Activated naive CD4-positive, alpha-beta T cell treated with anti-CD3 and anti-CD28 coated beads, Interleukin-2, amount 50 U/mL, for 72 hours (primary cell): Measurements from ENCODE around the gene TCOF1. TPM values are rescaled to one million over a fixed set of nuclear protein-coding genes. Genes with fewer than 3 reads are reported as not detected.

Source experiments
- ATAC-seq, 2 donors: fragments of 150-1000 bp; cut with Tn5 transposase; 2 replicates each; pipeline ENCODE4 v1.10.0; 2021; ENCODE audit warnings: mild to moderate bottlenecking in 2 of 2, moderate library complexity in 2 of 2
- DNase-seq, 2 donors: peaks; one replicate each; pipeline ENCODE4 v3.0.0; 2021 to 2022; ENCODE audit warnings: low spot score in 2 of 2
- H3K27ac Mint-ChIP-seq, 2 donors: one replicate each; pipeline ENCODE4 v1.8.0; 2022; ENCODE audit warnings: mild to moderate bottlenecking in 2 of 2, mixed read lengths in 2 of 2
- H3K36me3 Mint-ChIP-seq, 2 donors: one replicate each; pipeline ENCODE4 v1.8.0; 2022; ENCODE audit warnings: mixed read lengths in 2 of 2
- H3K9me3 Mint-ChIP-seq, 2 donors: one replicate each; pipeline ENCODE4 v1.8.0; 2022; ENCODE audit warnings: mixed read lengths in 2 of 2
- total RNA-seq, 2 donors: library from RNA; stranded (reverse); gene quantifications; one replicate each; pipeline ENCODE4 v1.2.3, GENCODE V29; 2022

Gene TCOF1
- total RNA-seq, 2 donors from 2014 or later: 91.9 to 94.4 TPM

DNA sequence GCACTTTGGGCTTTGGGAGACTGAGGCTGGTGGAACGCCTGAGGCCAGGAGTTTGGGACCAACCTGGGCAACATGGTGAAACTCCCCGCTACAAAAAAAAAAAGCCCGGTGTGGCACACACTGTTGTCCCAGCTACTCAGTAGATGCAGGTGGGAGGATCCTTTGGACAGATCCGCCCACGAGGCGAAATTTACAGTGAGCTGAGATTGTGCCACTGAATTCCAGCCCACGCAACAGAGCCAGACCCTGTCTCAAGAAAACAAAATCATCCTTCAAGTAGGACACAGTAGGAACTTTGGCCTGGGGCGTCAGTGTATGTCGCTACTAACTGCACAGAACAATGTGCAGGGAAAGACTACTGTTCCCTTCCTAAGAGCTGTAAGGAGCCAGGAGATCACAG, 87.3 kb downstream of the TCOF1 start:
- no peak for DNase-seq
- ATAC-seq: no peak
- Mint-ChIP-seq H3K27ac (peak overlapping the region in 1 of 2 donors; percentile 75), H3K36me3 (peaks cover 43 to 55% of the 10 kb centered on the region in 2 donors), H3K9me3 (no peaks in the 10 kb centered on the region)

DNA sequence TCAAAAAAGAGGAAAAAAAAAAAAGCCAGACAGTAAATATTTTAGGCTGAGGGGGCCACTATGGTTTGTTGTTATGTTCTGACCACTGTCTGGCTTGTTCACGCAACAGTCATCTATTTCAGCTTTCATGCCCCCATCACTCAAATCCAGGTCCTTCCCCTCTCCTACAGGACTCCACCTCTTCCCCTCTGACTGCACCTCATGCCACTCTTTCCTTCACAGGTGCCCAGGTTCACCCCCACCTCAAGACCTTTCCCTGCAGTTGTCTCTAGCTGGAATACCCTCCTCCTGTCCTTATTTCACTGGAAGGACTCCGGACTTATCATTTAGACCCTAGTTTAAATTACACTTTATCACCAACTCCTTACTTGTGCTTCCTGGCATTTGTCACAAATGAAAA, 88.6 kb downstream of the TCOF1 start:
- Mint-ChIP-seq H3K9me3 (no peaks in the 10 kb centered on the region), H3K27ac (peak overlapping the region; percentile 82 to 100), H3K36me3 (peaks cover 43 to 55% of the 10 kb centered on the region in 2 donors)
- no peak for DNase-seq
- no peak for ATAC-seq

DNA sequence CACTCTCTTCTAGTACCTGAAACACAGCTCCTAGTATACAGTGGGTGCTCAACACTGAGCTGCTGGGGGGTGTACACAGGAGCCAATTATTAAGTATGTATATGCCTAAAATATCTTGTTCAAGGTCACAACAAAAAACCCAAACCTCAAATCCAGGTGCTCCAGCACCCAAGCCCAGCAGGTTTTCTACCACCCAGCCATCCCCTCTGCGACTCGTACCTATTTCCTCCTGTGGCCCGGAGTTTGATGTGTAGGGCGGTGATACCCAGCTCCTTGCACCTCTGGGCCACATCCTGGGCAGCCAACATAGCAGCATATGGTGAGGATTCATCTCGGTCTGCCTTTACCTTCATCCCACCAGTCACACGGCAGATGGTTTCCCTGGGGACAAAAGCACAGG, 89.1 kb downstream of the TCOF1 start:
- ATAC-seq (no peak), DNase-seq (no peak)
- no peaks in the 10 kb centered on the region for H3K9me3 Mint-ChIP-seq
- peaks cover 43 to 55% of the 10 kb centered on the region in 2 donors for H3K36me3 Mint-ChIP-seq
- peak overlapping the region; percentile 82 to 100 for H3K27ac Mint-ChIP-seq

DNA sequence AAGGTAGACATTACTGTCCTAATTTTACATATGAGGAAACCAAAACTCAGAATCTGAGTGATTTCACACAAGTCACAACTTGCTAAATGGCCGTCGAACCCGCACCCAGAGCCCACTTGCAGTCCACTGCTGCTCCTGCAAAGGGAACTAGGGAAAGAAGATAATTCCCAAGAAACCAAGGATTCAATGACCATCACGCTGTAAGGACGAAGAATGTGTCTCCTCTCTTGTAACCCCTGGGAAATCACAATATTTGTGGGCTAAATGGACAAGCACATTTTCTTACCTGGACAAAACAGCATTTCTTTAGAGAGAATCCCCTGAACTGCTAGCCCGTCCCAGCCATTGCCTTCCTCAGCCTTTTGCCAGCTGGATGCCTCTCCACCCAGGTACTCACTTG, 89.7 kb downstream of the TCOF1 start:
- ATAC-seq (no peak), DNase-seq (no peak)
- Mint-ChIP-seq H3K9me3 (no peaks in the 10 kb centered on the region), H3K36me3 (peaks cover 43 to 55% of the 10 kb centered on the region in 2 donors), H3K27ac (peak overlapping the region; percentile 99 to 100)

DNA sequence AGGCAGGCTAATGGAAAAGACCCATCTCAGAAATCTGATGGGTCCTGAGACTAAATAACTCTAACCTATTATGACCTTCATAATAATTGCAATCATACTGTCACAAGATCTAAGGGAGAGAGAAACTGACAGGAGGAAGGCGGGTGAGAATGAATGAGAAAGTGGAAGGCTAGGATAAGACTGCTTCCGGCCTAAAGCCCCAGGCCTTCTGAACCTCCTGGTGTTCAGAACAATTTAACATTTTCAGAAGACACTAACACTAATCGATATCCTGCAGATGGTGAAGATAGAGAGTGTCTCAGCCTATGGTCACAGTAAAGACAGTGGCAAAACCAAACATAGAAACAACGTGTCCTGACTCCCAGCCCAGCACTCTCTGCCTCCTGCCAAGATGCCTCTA, 90.8 kb downstream of the TCOF1 start:
- Mint-ChIP-seq H3K9me3 (no peaks in the 10 kb centered on the region), H3K27ac (peak overlapping the region; percentile 99 to 100), H3K36me3 (peaks cover 43 to 52% of the 10 kb centered on the region in 2 donors)
- no peak for ATAC-seq
- DNase-seq: no peak

DNA sequence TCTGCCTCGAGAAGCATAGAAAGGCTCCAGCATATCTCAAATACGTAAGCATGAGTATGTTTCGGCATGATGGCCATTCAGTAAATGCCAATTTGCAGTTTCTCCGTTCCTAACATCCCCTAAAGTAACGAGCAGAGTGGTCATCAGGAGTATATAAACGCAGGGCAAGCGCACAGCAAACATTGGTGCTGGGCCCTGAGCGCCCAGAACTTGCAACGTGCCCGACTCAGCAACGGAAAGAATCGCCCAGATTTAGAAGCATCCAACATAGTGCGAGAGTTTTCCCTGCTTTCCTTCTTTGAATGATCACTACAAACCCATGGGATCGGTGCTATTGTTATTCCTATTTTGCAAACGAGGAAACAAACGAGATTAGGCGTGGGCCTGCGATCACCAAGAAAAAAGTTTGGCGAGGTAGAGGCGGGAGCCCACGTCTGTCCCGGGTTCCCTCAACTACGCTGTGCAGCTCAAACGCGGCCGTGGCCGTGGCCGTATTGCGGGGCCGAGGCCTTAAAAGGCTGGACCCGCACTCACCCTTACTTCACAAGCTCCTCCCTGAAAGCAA, 91.5 kb downstream of the TCOF1 start:
- ATAC-seq: peak; percentile 41 to 55
- peak overlapping the region; percentile 99 to 100 for H3K27ac Mint-ChIP-seq
- peaks cover 43 to 45% of the 10 kb centered on the region in 2 donors for H3K36me3 Mint-ChIP-seq
- H3K9me3 Mint-ChIP-seq: no peaks in the 10 kb centered on the region
- DNase-seq: no peak

Other genes with a start within 250 kb of the TCOF1 start
- gene PDGFRB, start 201.9 kb upstream of the TCOF1 start, total RNA-seq: under 1 TPM; 0.64 to 0.89 TPM
- not detected for gene CDX1, start 190.9 kb upstream of the TCOF1 start, total RNA-seq
- not detected for gene SLC6A7, start 167.6 kb upstream of the TCOF1 start, total RNA-seq
- not detected for gene CAMK2A, start 67.9 kb upstream of the TCOF1 start, total RNA-seq
- gene ARSI, start 54.8 kb upstream of the TCOF1 start, total RNA-seq: not detected
- 100 to 1,000 TPM; 249 to 277 TPM for gene CD74, start 55.2 kb downstream of the TCOF1 start, total RNA-seq
- 1,000 to 10,000 TPM; 2,876 to 3,412 TPM for gene RPS14, start 92.0 kb downstream of the TCOF1 start, total RNA-seq
- 1 to 10 TPM in 1 of 2 donors, under 1 TPM in 1; 0.87 to 4.5 TPM for gene NDST1, start 150.4 kb downstream of the TCOF1 start, total RNA-seq